Hindlimb muscle (tissue), 1 donor: ENCODE data around the gene NSD2. TPM values are rescaled to one million over a fixed set of nuclear protein-coding genes. Genes with fewer than 3 reads are reported as not detected.

Experiments
- DNase-seq: peaks from one replicate; pipeline ENCODE4 v3.0.0-alpha.2; 2013
- polyA plus RNA-seq: library from polyadenylated mRNA; unstranded; fragments of 120-200 nt; gene quantifications from one replicate; pipeline ENCODE4 v1.2.1, GENCODE V29; 2013; ENCODE audit not compliant: insufficient read length

The NSD2 gene
- polyA plus RNA-seq, 1 donor, result 43.9 TPM

- no peak for DNase-seq
Observed at GRCh38 chr4:1945124-1945895, 74.1 kb downstream of the NSD2 start.

- DNase-seq, result no peak
Observed at GRCh38 chr4:1945912-1946311, 74.7 kb downstream of the NSD2 start.

- DNase-seq, result no peak
Observed at GRCh38 chr4:1948232-1948631, 77.0 kb downstream of the NSD2 start.

GRCh38 chr4:1948892-1949436, 77.8 kb downstream of the NSD2 start:
- no peak for DNase-seq

GRCh38 chr4:1950369-1950768, 79.2 kb downstream of the NSD2 start:
- DNase-seq, result no peak

GRCh38 chr4:1952058-1952700, 81.0 kb downstream of the NSD2 start:
- DNase-seq, result no peak

GRCh38 chr4:1952719-1953118, 81.5 kb downstream of the NSD2 start:
- DNase-seq, result no peak

- DNase-seq, result no peak
Observed at GRCh38 chr4:1953335-1953734, 82.1 kb downstream of the NSD2 start.

GRCh38 chr4:1956631-1957030, 85.4 kb downstream of the NSD2 start:
- no peak for DNase-seq

GRCh38 chr4:1958276-1959103, 87.3 kb downstream of the NSD2 start:
- no peak for DNase-seq

GRCh38 chr4:1959104-1959384, 87.9 kb downstream of the NSD2 start:
- no peak for DNase-seq

GRCh38 chr4:1960170-1960825, 89.1 kb downstream of the NSD2 start:
- no peak for DNase-seq

- no peak for DNase-seq
Observed at GRCh38 chr4:1961038-1961437, 89.8 kb downstream of the NSD2 start.

GRCh38 chr4:1961563-1961962, 90.4 kb downstream of the NSD2 start:
- no peak for DNase-seq

GRCh38 chr4:1962980-1963379, 91.8 kb downstream of the NSD2 start:
- DNase-seq, result no peak

GRCh38 chr4:1964443-1964842, 93.2 kb downstream of the NSD2 start:
- DNase-seq, result no peak

- DNase-seq, result no peak
Observed at GRCh38 chr4:1964971-1965370, 93.8 kb downstream of the NSD2 start.

GRCh38 chr4:1967512-1968149, 96.4 kb downstream of the NSD2 start:
- no peak for DNase-seq

- DNase-seq, result no peak
Observed at GRCh38 chr4:1968686-1969295, 97.6 kb downstream of the NSD2 start.

GRCh38 chr4:1969928-1970723, 98.9 kb downstream of the NSD2 start:
- no peak for DNase-seq

GRCh38 chr4:1970926-1971325, 99.7 kb downstream of the NSD2 start:
- no peak for DNase-seq
